ENCODE measurements around the gene CCDC152.
"Not testable (repeated sequence)": the region's sequence is repeated elsewhere in the genome, so short reads cannot be mapped to it uniquely, and the experiment has no call there.

Gene CCDC152

GRCh38 chr5:42811591-42812446, 55.2 kb downstream of the CCDC152 start, which contains the start of gene SELENOP:
Gene SELENOP, minus strand, starts transcription at chr5:42811892. Its CDS starts 3,539 bp downstream, at chr5:42808353.
- FAIRE-seq (no peak), DNase-seq (ENCODE audit: insufficient read length, low spot score) (no peak)

DNA sequence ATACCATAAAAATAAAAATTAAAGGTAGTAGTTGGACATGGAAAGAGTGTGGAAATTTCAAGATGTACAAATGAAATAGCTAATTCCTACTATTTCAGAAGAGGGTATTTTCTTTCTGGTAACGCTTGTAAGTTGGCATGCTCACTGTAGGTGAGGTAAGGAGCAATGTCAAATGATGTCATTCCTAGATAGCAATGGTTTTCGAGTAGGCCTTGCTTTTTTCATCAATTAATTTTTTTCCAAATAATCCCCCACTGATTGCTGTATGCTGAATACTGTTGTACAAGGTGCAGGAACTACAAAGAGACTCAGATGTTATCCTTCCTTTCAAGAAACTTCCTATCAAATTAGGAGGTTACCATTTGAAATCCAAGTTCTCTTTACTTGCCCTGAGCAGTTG, 56.0 kb downstream of the CCDC152 start:
- FAIRE-seq, result no peak
- DNase-seq (ENCODE audit: insufficient read length, low spot score), result no peak

GRCh38 chr5:42813533-42813932, 56.9 kb downstream of the CCDC152 start:
- no peak for DNase-seq (ENCODE audit: insufficient read length, low spot score)
- no peak for FAIRE-seq

DNA sequence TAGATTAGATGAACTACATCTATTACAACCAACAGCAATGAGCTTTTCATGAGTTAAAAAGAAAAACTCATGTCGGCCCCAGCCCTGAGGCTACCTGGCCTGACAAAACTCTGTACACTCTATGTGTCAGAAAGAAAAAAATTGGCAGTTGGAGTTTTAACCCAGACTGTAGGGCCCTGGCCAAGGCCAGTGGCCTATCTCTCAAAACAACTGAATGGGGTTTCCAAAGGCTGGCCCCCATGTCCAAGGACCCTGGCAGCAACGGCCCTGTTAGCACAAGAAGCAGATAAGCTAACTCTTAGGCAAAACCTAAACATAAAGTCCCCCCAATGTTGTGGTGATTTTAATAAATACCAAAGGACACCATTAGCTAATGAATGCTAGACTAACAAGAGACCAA, 59.9 kb downstream of the CCDC152 start:
- DNase-seq (ENCODE audit: insufficient read length, low spot score); FAIRE-seq: not testable (repeated sequence)

- no peak for DNase-seq (ENCODE audit: insufficient read length, low spot score)
- FAIRE-seq, result no peak
Measured at GRCh38 chr5:42819745-42820144, 63.1 kb downstream of the CCDC152 start.

DNA sequence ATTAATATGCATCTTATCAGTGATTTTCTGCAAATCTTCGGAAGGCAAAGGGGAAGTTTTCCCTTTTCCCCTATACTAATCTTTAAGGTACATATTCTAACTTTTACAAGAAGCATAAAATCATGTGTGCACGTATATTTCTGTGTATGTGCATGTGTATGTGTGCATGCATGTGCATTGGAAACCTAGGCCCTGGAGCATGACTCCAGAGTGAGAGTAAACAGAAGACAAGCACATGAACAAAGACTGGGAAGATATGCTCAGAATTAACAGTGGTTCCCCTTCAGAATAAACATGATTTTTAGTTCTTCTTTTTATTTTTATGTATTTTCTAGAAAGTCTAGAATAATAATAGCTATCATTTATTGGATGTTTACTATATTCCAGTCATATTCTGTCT, 65.9 kb downstream of the CCDC152 start:
- FAIRE-seq, result no peak

GRCh38 chr5:42824347-42824976, 67.8 kb downstream of the CCDC152 start:
- DNase-seq (ENCODE audit: insufficient read length, low spot score), result no peak
- peak; percentile 66 for FAIRE-seq

More for the DNA sequence above, 65.9 kb downstream of the CCDC152 start:
- DNase-seq (ENCODE audit: insufficient read length, low spot score), result no peak

- FAIRE-seq, result no peak
- no peak for DNase-seq (ENCODE audit: insufficient read length, low spot score)
Measured at GRCh38 chr5:42825422-42826148, 69.0 kb downstream of the CCDC152 start.

GRCh38 chr5:42826757-42827515, 70.3 kb downstream of the CCDC152 start:
- FAIRE-seq (no peak), DNase-seq (ENCODE audit: insufficient read length, low spot score) (no peak)

- no peak for DNase-seq (ENCODE audit: insufficient read length, low spot score)
- no peak for FAIRE-seq
Measured at GRCh38 chr5:42828671-42829070, 72.1 kb downstream of the CCDC152 start.

DNA sequence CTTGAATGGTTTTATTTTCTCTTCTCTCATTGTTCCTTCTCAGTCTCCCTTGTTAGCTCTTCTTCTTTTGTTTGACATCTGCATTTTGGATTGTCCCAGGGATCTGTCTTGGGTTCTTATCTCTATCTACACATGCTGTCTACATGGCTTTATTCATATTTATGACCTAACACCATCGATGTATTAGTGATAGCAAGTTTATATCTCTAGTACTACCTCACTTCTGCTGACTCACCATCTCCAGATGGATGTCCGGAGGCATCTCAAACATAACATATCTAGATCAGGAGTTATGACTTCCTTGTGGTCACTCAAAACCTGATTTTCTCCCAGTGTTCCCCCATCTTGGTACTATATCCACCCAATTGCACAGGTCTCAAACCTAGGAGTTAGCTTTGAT, 74.3 kb downstream of the CCDC152 start:
- FAIRE-seq (no peak), DNase-seq (ENCODE audit: insufficient read length, low spot score) (no peak)

DNA sequence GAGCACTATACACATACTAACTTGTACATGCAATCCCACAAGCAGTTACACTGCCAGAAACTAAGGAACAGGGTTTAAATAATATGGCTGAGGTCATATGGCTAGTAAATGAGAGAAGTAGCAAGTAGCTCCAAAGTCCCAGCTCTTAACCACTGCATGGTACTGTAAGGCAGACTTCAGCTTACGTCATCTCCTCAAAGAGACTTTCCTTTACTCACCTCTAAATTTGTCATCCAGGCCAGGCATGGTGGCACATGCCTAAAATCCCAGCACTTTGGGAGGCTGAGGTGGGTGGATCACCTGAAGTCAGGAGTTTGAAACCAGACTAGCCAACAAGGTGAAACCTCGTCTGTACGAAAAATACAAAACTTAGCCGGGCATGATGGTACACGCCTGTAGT, 75.4 kb downstream of the CCDC152 start:
- FAIRE-seq (no peak), DNase-seq (ENCODE audit: insufficient read length, low spot score) (no peak)

DNA sequence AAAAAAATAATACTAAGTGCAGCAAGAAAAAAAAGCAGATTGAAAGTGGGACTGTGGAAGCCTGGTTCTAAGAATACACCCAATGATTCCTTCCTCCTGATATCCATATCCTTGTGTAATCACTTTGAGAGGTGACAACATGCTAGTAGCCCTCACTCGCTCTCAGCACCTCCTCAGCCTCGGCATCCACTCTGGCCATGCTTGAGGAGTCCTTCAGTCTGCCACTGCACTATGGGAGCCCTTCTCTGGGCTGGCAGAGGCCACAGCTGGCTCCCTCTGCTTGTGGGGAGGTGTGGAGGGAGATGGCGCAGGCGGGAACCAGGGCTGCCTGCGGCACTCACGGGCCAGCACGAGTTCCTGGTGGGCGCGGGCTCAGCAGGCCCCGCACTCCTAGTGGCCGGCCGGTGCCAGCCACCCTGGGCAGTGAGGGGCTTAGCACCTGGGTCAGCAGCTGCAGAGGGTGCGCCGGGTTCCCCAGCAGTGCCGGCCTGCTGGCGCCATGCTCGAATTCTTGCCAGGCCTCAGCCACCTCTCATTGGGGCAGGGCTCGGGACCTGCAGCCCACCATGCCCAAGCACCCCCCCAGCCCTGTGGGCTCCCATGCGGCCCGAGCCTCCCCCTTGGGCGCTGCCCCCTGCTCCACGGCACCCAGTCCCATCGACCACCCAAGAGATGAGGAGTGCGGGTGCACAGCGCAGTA, 79.6 kb downstream of the CCDC152 start:
- DNase-seq (ENCODE audit: insufficient read length, low spot score), result no peak
- FAIRE-seq, result no peak

DNA sequence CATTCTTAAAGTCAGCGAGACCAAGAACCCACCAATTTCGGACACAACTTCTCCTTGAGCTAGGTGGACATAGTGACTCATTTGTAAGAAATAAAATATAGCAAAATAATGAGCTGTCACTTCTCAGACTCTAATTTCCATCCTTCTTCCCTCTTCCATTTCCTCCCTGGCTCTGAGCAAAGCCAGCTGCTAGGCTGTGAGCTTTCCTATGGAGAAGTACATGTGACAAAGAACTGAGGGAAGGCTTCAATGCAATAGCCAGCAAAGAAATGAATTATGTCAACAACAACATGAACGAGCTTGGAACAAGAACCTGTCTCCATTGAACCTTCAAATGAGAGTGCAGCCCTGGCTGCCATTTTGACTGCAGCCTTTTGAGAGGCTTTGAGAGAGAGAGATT, 81.0 kb downstream of the CCDC152 start:
- DNase-seq (ENCODE audit: insufficient read length, low spot score), result no peak

DNA sequence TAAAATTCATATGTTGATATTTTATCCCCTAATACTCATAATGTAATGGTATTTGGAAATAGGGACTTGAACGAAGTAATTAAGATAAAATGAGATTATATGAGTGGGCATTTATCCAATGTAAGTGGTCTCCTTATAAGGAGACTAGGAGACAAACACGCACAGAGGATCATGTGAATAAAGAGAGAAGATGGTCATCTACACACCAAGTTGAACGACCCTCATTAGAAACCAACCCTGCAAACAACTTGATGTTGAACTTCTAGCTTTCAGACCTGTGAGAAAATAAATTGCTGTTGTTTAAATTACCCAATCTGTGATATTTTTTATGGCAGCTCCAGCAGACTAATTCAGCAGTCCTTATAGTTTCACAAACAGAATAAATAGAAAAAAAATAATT, 82.6 kb downstream of the CCDC152 start:
- FAIRE-seq, result no peak

More for the DNA sequence above, 81.0 kb downstream of the CCDC152 start:
- FAIRE-seq, result no peak

DNA sequence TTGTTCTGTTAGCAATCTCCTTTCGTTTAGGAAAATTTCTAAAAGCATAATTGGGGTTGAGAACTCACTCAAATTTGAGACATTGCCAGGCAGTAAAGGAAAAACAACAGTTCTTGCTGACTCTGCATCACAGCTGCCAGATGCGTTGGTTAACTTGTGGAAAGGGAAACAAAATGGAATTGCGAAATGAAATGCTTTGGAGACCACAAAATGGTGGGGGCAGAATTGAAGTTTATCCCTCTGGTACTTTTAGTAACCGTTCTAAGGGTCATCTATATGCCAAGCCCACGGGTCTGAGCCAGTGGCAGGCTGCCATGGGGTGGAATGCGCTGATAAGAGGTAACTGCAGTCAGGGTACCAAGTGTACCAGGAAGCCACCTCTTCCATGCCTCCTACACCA, 83.7 kb downstream of the CCDC152 start:
- FAIRE-seq (peak; percentile 4), DNase-seq (ENCODE audit: insufficient read length, low spot score) (peak; percentile 38)

More for the DNA sequence above, 82.6 kb downstream of the CCDC152 start:
- no peak for DNase-seq (ENCODE audit: insufficient read length, low spot score)

GRCh38 chr5:42840842-42841567, 84.4 kb downstream of the CCDC152 start:
- FAIRE-seq, result no peak
- no peak for DNase-seq (ENCODE audit: insufficient read length, low spot score)

- no peak for FAIRE-seq
- no peak for DNase-seq (ENCODE audit: insufficient read length, low spot score)
Measured at GRCh38 chr5:42842921-42843641, 86.5 kb downstream of the CCDC152 start.
